Keratinocyte (primary cell): ENCODE measurements around the gene HYAL4. TPM values are rescaled to one million over a fixed set of nuclear protein-coding genes. Genes with fewer than 3 reads are reported as not detected.

Source experiments
- DNase-seq: peaks from one replicate; pipeline ENCODE4 v3.0.0-alpha.2; 2011; ENCODE audit warnings: low read depth, missing footprints, low spot score
- FAIRE-seq: peaks from 2 replicates; lab custom pipeline; 2011; peaks lifted over from hg19 to GRCh38; lab: Jason Lieb, UNC
- H2AFZ ChIP-seq: 2 replicates; pipeline ENCODE4 v1.6.0; 2012; ENCODE audit warnings: low read length, control low read depth, inconsistent platforms; ENCODE audit not compliant: control insufficient read depth
- H3K27ac ChIP-seq: 2 replicates; pipeline ENCODE4 v1.5.1; 2011; ENCODE audit warnings: low read length; ENCODE audit not compliant: control insufficient read depth, insufficient read depth
- H3K27me3 ChIP-seq: 3 replicates; pipeline ENCODE4 v1.6.0; 2011; ENCODE audit warnings: low read length; ENCODE audit not compliant: control insufficient read depth, insufficient read depth; ENCODE audit errors: extremely low read depth
- H3K36me3 ChIP-seq, 2 experiments: 2 replicates in 1 of 2; 3 replicates in 1 of 2; pipeline ENCODE4 v1.5.1; 2011; ENCODE audit warnings: low read length in 2 of 2, mild to moderate bottlenecking in 1 of 2; ENCODE audit not compliant: control insufficient read depth in 2 of 2, insufficient read depth in 2 of 2; ENCODE audit errors: extremely low read depth in 1 of 2
- H3K4me1 ChIP-seq: 3 replicates; pipeline ENCODE4 v1.5.1; 2011; ENCODE audit warnings: low read length; ENCODE audit not compliant: control insufficient read depth, insufficient read depth; ENCODE audit errors: extremely low read depth
- H3K4me2 ChIP-seq: 3 replicates; pipeline ENCODE4 v1.6.0; 2011; ENCODE audit warnings: low read depth, low read length; ENCODE audit not compliant: control insufficient read depth, insufficient read depth; ENCODE audit errors: extremely low read depth
- H3K4me3 ChIP-seq, 3 experiments: fragments of 200-600 bp in 1 of 3; sonication (generic) in 1 of 3; 2 replicates in 2 of 3; 3 replicates in 1 of 3; pipeline ENCODE4 v1.5.1; 2011 to 2016; ENCODE audit warnings: low read length in 3 of 3, mild to moderate bottlenecking in 3 of 3, control low read depth in 2 of 3, inconsistent platforms in 1 of 3, low read depth in 1 of 3, mixed read lengths in 1 of 3, mixed run types in 1 of 3, moderate library complexity in 1 of 3; ENCODE audit not compliant: control insufficient read depth in 2 of 3, insufficient read depth in 2 of 3; ENCODE audit errors: extremely low read depth in 1 of 3
- H3K79me2 ChIP-seq: 2 replicates; pipeline ENCODE4 v1.6.0; 2012; ENCODE audit warnings: low read length; ENCODE audit not compliant: control insufficient read depth, insufficient read depth
- H3K9ac ChIP-seq: 3 replicates; pipeline ENCODE4 v1.6.0; 2011; ENCODE audit warnings: low read length; ENCODE audit not compliant: control insufficient read depth, insufficient read depth; ENCODE audit errors: extremely low read depth
- H3K9me1 ChIP-seq: 3 replicates; pipeline ENCODE4 v1.6.0; 2011; ENCODE audit warnings: low read length; ENCODE audit not compliant: control insufficient read depth, insufficient read depth; ENCODE audit errors: extremely low read depth
- H3K9me3 ChIP-seq: 2 replicates; pipeline ENCODE4 v1.5.1; 2012; ENCODE audit warnings: low read depth, low read length; ENCODE audit not compliant: control insufficient read depth
- H4K20me1 ChIP-seq: 3 replicates; pipeline ENCODE4 v1.6.0; 2011; ENCODE audit warnings: low read length; ENCODE audit not compliant: control insufficient read depth, insufficient read depth; ENCODE audit errors: extremely low read depth
- CTCF ChIP-seq, 3 experiments: IDR thresholded peaks in 1 of 3; conservative IDR thresholded peaks in 1 of 3; optimal IDR thresholded peaks in 1 of 3; 2 replicates in 2 of 3; 3 replicates in 1 of 3; pipeline versions ENCODE3 to v1.5.1; 2011; ENCODE audit warnings: low read length in 3 of 3, mild to moderate bottlenecking in 3 of 3, moderate library complexity in 2 of 3, control low read depth in 1 of 3, inconsistent platforms in 1 of 3; ENCODE audit not compliant: insufficient read depth in 2 of 3; ENCODE audit errors: extremely low read depth in 1 of 3
- EZH2 ChIP-seq: IDR thresholded peaks from one replicate; pipeline ENCODE4 v1.6.1; 2012; ENCODE audit warnings: inconsistent platforms, mild to moderate bottlenecking, low read length, moderate library complexity
- dilution Hi-C: fragments of 300-500 bp; cut with MboI; formaldehyde crosslinking; loops from one replicate; pipeline ENCODE4 v1.7.0; 2020; ENCODE audit warnings: low sequenced_read_pairs; ENCODE audit not compliant: extremely low pct_ligation_motif_present
- polyA plus RNA-seq, 5 experiments: library from polyadenylated mRNA; depleted of rRNA in 3 of 5; stranded (reverse) in 3 of 5; stranded (forward) in 1 of 5; unstranded in 1 of 5; fragments of >200 nt; gene quantifications; 1 replicate in 1 of 5; 2 replicates in 3 of 5; 3 replicates in 1 of 5; pipeline versions ENCODE4 v1.2.1 to v1.2.3, GENCODE V29; 2011 to 2012; ENCODE audit warnings: missing spikeins in 2 of 5, low read depth in 1 of 5, low replicate concordance in 1 of 5

The HYAL4 gene
- polyA plus RNA-seq, 1 donor (not counting 4 experiments of a cell fraction or from before 2014, with no cell fraction given): 0.26 TPM

DNA sequence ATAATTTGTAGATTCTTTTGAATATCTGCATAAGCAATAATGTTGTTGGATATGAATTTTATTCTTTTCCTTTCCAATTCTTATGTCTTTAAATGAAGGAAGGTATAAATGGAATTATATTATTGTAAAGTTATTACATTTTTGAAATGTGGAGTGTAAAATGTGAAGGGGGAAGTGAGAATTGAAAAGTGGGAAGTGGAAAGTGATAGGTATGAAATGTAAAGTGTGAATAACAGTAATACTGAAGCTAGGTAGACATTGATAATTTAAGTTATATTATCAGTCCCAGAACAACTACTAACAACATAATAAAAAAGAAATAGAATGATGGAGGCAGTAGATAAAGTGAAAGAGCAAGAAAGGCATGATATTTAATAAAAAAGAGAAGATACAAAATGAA, 39.7 kb upstream of the HYAL4 start:
- Histone ChIP-seq H3K9me3 (no peaks in the 10 kb centered on the region), H3K9me1 (no peaks in the 10 kb centered on the region), H2AFZ (no peak overlapping the region), H3K36me3 (no peaks in the 10 kb centered on the region), H3K79me2 (no peaks in the 10 kb centered on the region), H3K27ac (no peak overlapping the region), H3K4me1 (no peaks in the 10 kb centered on the region), H4K20me1 (no peaks in the 10 kb centered on the region), H3K27me3 (no peaks in the 10 kb centered on the region), H3K9ac (no peak overlapping the region), H3K4me3 (no peak overlapping the region), H3K4me2 (no peak overlapping the region)
- no peak for DNase-seq
- dilution Hi-C loops: no loop called here
- FAIRE-seq: no peak
- TF ChIP-seq EZH2 (no peak), CTCF (optimal IDR thresholded peaks at IDR 0.05 in 1 of 3, IDR thresholded peaks at IDR 0.05 in 1 of 3, conservative IDR thresholded peaks at IDR 0.05 in 1 of 3; ENCODE audit: extremely low read depth in 1 of 3, insufficient read depth in 2 of 3, low read length in 3 of 3) (no peak)

- DNase-seq (no peak), FAIRE-seq (no peak)
- Histone ChIP-seq H3K27me3 (no peaks in the 10 kb centered on the region), H3K4me1 (no peaks in the 10 kb centered on the region), H3K9ac (no peak overlapping the region), H3K9me1 (no peaks in the 10 kb centered on the region), H4K20me1 (no peaks in the 10 kb centered on the region), H3K4me2 (no peak overlapping the region), H3K36me3 (no peaks in the 10 kb centered on the region), H3K4me3 (no peak overlapping the region), H3K79me2 (no peaks in the 10 kb centered on the region), H3K27ac (no peak overlapping the region), H3K9me3 (no peaks in the 10 kb centered on the region), H2AFZ (no peak overlapping the region)
- TF ChIP-seq CTCF (optimal IDR thresholded peaks at IDR 0.05 in 1 of 3, IDR thresholded peaks at IDR 0.05 in 1 of 3, conservative IDR thresholded peaks at IDR 0.05 in 1 of 3; ENCODE audit: extremely low read depth in 1 of 3, insufficient read depth in 2 of 3, low read length in 3 of 3) (no peak), EZH2 (no peak)
- dilution Hi-C loops: no loop called here
Observed at GRCh38 chr7:123809471-123809870, 35.5 kb upstream of the HYAL4 start.
